ENCODE results near the gene PLEKHM3. TPM values are rescaled to one million over a fixed set of nuclear protein-coding genes. Genes with fewer than 3 reads are reported as not detected.

Gene PLEKHM3
- total RNA-seq, 1 experiment from 2014 or later = 3.4 TPM

GRCh38 chr2:207935991-207936370 is 89.3 kb downstream of the PLEKHM3 start:
- no peak for DNase-seq (ENCODE audit: low read depth)
- in situ Hi-C loops (cut with HindIII; ENCODE audit: low pct_unique_long_range_greater_than_20kb, low sequenced_read_pairs) = no loop called here

DNA sequence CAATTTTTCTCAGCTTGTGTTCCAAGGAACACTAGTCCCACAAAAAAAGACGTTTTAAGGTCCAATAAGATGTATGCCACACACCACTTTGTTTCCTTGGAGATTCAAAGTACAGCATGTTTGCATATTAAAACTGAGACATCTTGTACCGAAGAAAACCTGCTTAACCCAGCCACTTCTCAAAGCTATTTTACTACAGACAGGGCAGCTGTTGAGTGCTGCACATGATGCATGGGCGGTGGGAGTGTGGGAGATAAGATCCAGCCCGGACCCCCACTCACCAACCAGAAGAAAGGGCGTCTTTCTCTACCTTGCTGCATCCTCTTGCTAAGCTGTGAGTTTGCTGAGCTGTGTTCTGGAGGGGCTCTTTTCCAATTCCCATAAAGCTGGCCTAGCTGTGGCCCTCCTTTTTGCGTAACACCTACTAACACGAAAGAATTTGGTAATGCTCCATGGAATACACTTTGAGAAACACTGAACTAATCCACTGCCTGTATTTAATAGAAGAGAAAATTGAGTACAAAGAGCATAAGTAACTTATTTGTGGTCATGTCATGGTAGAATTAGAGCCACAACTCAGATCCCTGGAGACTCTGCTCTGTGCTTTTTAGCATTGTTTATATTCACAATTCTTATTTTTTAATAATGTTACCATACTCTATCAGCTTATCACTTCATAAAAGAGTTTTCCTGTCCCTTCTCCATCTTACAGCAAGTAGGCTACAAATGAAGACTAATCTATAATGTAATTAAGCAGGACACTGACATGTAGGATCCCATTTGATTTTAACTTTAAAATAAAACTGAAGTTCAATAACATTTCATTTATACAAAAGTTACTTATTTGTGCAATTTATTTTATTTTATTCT is 90.0 kb downstream of the PLEKHM3 start:
- no peak for DNase-seq (ENCODE audit: low read depth)
- in situ Hi-C loops (cut with HindIII; ENCODE audit: low pct_unique_long_range_greater_than_20kb, low sequenced_read_pairs) = no loop called here

DNA sequence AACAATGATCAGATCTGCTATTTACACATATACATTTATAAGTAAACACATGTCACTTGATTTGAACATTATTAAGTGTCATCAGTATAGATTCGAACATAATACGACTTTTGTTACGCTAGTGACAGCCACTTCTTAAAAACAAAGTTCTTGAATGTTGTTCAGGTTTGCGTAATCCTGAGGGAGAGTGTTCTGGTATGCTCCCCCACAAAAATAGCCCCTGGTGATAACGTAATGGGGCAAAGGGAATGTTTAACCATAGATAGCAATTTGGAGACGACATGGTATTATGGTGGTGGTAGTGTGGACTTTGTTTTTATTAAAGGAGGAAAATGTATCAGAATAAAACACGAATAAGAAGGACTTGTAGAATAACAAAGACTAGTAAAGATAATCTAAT is 90.6 kb downstream of the PLEKHM3 start:
- no peak for DNase-seq (ENCODE audit: low read depth)
- in situ Hi-C loops (cut with HindIII; ENCODE audit: low pct_unique_long_range_greater_than_20kb, low sequenced_read_pairs) = no loop called here

DNA sequence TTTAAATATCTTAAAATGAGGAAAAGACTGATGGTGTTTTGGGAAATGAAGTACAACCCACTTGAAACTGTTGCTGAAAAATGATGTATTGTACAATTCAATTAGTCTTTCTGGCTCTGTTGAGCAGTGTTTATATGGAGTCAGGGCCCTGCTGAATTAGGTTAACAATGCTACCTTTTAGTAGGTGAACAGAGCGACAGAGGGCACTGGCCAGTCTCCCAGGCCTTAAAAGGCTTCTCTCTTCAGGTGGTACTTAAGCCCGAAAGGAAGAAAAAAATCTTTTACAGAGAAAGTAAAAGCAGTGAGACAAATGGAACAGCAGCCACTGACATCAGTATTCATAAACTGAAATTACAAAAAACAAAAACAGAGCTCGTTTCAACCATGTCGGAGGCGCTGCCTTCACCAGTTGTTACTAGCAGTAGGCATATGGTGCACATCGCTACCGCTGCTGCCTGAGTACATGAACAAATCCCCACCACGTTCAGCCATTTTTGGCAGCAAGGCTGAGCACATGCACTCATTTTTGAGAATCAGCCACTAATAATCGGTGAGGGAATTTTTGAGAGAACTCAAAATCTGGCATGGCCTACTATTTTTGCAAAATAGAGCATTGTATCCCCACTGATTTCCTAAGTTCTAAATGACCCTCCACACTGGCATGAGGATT is 91.8 kb downstream of the PLEKHM3 start:
- DNase-seq (ENCODE audit: low read depth) = no peak
- in situ Hi-C loops (cut with HindIII; ENCODE audit: low pct_unique_long_range_greater_than_20kb, low sequenced_read_pairs) = no loop called here

DNA sequence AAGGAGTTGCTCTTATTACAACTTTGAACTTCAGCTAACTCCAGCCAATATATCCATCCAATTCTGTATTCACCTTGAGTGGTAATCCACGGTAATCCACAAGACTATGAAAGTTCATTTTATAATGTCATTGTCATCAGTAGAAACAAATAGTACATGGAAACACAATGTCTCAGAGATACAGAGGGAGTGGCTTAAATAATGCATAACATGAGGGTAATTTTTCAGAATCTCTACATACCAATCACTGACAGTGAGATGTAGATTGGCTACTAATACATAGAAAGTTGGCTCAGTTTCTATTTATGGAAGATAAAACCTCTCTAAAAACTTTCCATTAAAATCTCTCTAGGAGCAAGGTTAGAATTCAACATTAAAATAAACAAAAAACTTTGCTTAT is 93.2 kb downstream of the PLEKHM3 start:
- DNase-seq (ENCODE audit: low read depth) = no peak
- in situ Hi-C loops (cut with HindIII; ENCODE audit: low pct_unique_long_range_greater_than_20kb, low sequenced_read_pairs) = no loop called here

GRCh38 chr2:207930747-207931146 is 94.6 kb downstream of the PLEKHM3 start:
- in situ Hi-C loops (cut with HindIII; ENCODE audit: low pct_unique_long_range_greater_than_20kb, low sequenced_read_pairs) = no loop called here
- DNase-seq (ENCODE audit: low read depth) = no peak

DNA sequence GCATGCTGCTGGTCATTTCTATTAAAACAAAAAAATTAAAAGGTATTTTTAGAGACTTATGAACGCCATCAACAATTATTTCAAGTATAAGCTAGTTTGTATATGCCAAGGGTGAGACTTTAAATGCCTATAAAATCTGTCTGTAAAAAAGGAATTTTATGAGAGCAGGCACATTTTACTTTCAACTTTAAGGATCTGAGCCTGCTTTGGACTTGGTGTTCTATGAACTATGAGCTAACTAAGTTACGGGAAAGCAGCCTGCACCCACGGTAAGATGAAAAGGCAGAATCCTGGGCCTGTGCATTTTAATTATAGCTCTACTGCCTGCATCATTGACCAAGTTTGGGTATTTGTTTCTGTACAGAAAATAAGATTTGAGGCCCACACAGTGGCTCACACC is 95.4 kb downstream of the PLEKHM3 start:
- in situ Hi-C loops (cut with HindIII; ENCODE audit: low pct_unique_long_range_greater_than_20kb, low sequenced_read_pairs) = no loop called here
- DNase-seq (ENCODE audit: low read depth) = no peak

- in situ Hi-C loops (cut with HindIII; ENCODE audit: low pct_unique_long_range_greater_than_20kb, low sequenced_read_pairs) = no loop called here
- no peak for DNase-seq (ENCODE audit: low read depth)
Measured at GRCh38 chr2:207928079-207928478, 97.2 kb downstream of the PLEKHM3 start.

GRCh38 chr2:207926989-207927300 is 98.4 kb downstream of the PLEKHM3 start:
- in situ Hi-C loops (cut with HindIII; ENCODE audit: low pct_unique_long_range_greater_than_20kb, low sequenced_read_pairs) = no loop called here

DNA sequence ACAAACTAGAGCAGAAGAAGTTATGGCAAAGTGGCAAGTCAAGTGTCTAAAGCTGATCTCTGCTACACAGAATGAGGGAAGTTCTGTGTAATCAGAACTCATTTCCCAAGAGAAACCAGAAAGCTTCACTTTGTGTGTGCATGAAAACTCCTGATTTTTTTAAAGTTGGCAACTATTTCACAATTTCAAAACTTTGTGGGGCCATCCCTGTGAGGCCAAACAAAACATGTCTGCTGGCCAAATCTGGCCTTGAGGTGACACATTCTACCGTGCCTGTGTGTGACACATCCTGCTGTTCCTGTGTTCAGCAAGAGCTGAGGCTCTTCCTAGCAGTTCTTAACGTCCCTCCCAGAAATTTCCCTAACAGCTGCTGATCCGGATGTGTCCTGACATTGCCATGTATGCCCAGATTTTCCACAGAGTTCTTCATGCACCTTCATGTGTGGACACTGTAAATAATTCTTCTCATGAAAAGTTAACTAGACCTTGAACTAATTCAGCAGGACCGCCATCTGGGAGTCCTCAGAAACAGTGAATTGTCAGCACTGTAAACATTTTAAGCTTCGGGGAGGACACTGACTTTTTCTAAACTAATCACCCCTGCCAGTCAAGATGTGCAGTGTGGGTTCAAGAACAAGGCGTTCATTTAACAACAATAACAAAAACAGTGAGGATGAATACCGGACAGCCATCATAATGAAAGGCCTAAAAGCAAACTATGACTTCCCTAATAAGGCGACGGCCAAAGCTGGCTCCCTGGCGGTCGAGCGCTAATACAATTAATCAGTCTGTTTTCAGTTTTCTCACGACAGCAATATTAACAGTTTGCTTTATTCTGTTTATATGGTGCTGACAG is 99.0 kb downstream of the PLEKHM3 start:
- in situ Hi-C loops (cut with HindIII; ENCODE audit: low pct_unique_long_range_greater_than_20kb, low sequenced_read_pairs) = no loop called here
- DNase-seq (ENCODE audit: low read depth) = no peak

More at GRCh38 chr2:207926989-207927300, 98.4 kb downstream of the PLEKHM3 start:
- DNase-seq (ENCODE audit: low read depth) = no peak

DNA sequence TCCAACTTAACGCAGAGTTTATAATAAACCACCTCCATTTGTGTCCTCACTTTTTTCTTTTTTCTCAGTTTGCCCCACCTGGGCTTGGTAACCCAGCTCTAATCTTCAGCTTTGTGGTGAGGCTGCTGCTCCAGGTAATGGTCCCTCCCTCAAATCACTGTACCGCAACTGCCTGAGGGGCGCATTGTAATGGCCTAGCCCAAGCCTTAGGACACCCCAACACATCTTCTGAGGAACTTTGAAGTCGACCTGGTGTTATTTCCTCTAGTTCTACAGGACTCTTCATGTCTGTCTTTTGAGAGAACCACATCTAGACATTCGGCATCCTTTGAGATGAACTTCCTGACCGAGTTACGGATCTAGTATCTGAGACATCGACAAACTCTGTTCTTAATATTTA is 99.7 kb downstream of the PLEKHM3 start:
- in situ Hi-C loops (cut with HindIII; ENCODE audit: low pct_unique_long_range_greater_than_20kb, low sequenced_read_pairs) = no loop called here

DNA sequence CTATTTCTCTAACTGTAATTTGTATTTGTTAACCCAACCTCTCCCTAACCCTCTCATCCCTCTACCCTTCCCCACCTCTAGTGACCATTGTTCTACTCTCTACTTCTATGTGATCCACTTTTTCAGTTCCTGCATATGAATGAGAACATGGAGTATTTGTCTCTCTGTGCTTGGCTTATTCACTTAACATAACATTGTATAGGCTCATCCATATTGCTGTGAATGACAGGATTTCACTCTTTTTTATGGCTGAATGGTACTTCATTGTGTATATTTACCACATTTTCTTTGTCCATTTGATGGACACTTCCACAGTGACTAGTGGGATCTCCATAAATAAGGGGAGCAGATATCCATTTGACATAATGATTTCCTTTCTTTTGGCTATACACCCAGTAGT is 103.7 kb downstream of the PLEKHM3 start:
- DNase-seq (ENCODE audit: low read depth) = no peak
- in situ Hi-C loops (cut with HindIII; ENCODE audit: low pct_unique_long_range_greater_than_20kb, low sequenced_read_pairs) = no loop called here

More for the DNA sequence above, 99.7 kb downstream of the PLEKHM3 start:
- DNase-seq (ENCODE audit: low read depth) = no peak

DNA sequence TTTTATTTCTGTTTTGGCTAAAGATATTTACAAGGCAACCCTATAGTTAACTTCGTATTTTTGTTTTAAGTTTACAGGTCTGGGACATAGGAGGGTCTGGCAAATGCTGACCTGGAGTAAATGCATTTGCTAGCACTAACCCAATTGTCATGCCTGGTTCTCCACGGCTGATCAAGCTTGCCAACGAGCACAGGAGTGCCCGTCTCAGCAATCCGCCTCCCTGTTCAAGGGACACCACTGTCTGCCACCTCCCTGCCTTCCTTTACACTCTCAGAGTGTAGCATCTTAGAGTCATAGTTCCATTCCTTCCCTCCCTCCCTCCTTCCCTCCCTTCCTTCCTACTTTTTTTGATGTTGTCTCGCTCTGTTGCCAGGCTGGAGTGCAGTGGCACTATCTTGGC is 104.6 kb downstream of the PLEKHM3 start:
- in situ Hi-C loops (cut with HindIII; ENCODE audit: low pct_unique_long_range_greater_than_20kb, low sequenced_read_pairs) = no loop called here
- DNase-seq (ENCODE audit: low read depth) = no peak

DNA sequence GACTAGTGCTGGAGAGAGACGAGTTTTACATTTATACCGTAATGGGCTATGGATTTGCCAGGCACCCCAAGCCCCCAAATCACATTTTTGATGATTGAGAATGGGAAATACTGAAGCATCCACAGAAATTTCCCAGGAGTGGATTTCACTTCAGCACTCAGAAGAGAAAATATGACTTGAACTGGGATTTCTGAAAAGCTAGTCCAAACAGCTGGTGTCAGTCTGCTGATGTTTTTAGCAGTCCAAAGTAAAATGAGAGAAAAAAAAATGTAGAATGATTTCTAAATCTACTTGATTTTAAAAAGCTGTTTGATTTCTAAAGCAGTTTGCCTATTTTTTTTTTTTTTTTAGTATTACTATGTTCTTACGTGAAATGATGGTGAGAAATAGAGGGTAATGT is 105.0 kb downstream of the PLEKHM3 start:
- DNase-seq (ENCODE audit: low read depth) = no peak
- in situ Hi-C loops (cut with HindIII; ENCODE audit: low pct_unique_long_range_greater_than_20kb, low sequenced_read_pairs) = no loop called here

GRCh38 chr2:207919164-207919919 is 106.0 kb downstream of the PLEKHM3 start:
- in situ Hi-C loops (cut with HindIII; ENCODE audit: low pct_unique_long_range_greater_than_20kb, low sequenced_read_pairs) = no loop called here
- no peak for DNase-seq (ENCODE audit: low read depth)

- in situ Hi-C loops (cut with HindIII; ENCODE audit: low pct_unique_long_range_greater_than_20kb, low sequenced_read_pairs) = no loop called here
Measured at GRCh38 chr2:207914716-207915115, 110.6 kb downstream of the PLEKHM3 start.

GRCh38 chr2:207913772-207914358 is 111.5 kb downstream of the PLEKHM3 start:
- in situ Hi-C loops (cut with HindIII; ENCODE audit: low pct_unique_long_range_greater_than_20kb, low sequenced_read_pairs) = no loop called here
- no peak for DNase-seq (ENCODE audit: low read depth)

More at GRCh38 chr2:207914716-207915115, 110.6 kb downstream of the PLEKHM3 start:
- no peak for DNase-seq (ENCODE audit: low read depth)

DNA sequence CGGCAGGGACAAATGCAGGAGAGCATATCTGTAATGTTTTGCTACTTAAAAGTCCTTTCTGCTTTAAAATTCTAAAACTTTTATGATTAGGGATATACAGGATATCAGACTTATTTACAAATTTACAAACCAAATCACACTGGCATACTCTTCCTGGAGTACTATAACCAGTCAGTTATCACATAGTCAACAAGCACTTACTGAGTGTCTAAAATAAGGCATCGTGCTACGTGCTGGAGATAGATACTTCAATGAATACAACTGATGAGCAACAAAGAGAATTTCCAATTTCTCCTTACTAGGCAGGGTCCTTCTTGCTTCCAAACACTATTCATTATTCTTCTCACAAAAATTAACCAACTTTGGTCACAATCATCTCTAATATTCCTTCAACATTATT is 113.5 kb downstream of the PLEKHM3 start:
- no peak for DNase-seq (ENCODE audit: low read depth)
- in situ Hi-C loops (cut with HindIII; ENCODE audit: low pct_unique_long_range_greater_than_20kb, low sequenced_read_pairs) = no loop called here

Data from Caki2 (cell line).